ENCODE results near the gene CACNA2D4. TPM values are rescaled to one million over a fixed set of nuclear protein-coding genes. Genes with fewer than 3 reads are reported as not detected.
A peak's percentile ranks its signal among the peaks of the same experiment; 100 is the strongest.

Gene CACNA2D4
- total and polyA plus RNA-seq, 2 donors (not counting 1 experiment from before 2014, with no cell fraction given) = 0.68 to 0.99 TPM

DNA sequence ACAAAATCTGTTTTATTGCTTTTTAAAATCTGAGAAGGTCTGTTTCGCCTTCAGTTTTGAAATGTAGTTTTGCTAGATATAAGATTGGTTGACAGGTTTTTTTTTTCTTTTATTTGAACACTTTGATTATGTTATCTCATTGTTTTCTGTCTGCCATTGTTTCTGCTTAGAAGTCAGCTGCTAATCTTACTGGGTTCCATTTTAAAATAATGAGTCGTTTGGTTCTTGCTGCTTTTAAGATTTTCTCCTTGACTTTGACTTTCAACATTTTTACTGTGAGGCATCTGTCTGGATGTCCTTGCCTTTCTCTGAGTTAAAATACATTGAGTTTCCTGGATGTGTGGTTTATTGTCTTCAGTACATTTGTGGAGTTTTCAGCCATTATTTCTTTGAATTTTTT lies 170.8 kb downstream of the CACNA2D4 start:
- H3K79me2 ChIP-seq (ENCODE audit: control insufficient read depth, insufficient read depth, low read length) = peaks cover 6% of the 10 kb centered on the region
- H3K4me1 ChIP-seq (ENCODE audit: control insufficient read depth, extremely low read depth, insufficient read depth, low read length) = no peaks in the 10 kb centered on the region
- H3K27ac ChIP-seq (ENCODE audit: insufficient read depth, low read length) = no peak overlapping the region
- H3K4me2 ChIP-seq (ENCODE audit: extremely low read depth, insufficient read depth, low read length) = no peak overlapping the region
- H4K20me1 ChIP-seq (ENCODE audit: control insufficient read depth, extremely low read depth, insufficient read depth, low read length) = no peaks in the 10 kb centered on the region
- TF ChIP-seq EZH2 (IDR thresholded peaks at IDR 0.05; ENCODE audit: low read length, missing control alignments) = no peak
- TF ChIP-seq, protein P1, sequence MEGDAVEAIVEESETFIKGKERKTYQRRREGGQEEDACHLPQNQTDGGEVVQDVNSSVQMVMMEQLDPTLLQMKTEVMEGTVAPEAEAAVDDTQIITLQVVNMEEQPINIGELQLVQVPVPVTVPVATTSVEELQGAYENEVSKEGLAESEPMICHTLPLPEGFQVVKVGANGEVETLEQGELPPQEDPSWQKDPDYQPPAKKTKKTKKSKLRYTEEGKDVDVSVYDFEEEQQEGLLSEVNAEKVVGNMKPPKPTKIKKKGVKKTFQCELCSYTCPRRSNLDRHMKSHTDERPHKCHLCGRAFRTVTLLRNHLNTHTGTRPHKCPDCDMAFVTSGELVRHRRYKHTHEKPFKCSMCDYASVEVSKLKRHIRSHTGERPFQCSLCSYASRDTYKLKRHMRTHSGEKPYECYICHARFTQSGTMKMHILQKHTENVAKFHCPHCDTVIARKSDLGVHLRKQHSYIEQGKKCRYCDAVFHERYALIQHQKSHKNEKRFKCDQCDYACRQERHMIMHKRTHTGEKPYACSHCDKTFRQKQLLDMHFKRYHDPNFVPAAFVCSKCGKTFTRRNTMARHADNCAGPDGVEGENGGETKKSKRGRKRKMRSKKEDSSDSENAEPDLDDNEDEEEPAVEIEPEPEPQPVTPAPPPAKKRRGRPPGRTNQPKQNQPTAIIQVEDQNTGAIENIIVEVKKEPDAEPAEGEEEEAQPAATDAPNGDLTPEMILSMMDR (conservative IDR thresholded peaks at IDR 0.05 in 1 of 2, IDR thresholded peaks at IDR 0.05 in 1 of 2; ENCODE audit: low read depth in 1 of 2, low read length in 2 of 2) = no peak
- no peaks in the 10 kb centered on the region for H3K27me3 ChIP-seq (ENCODE audit: control insufficient read depth, insufficient read depth, low read length)
- no peak overlapping the region for H3K4me3 ChIP-seq (replicated peaks in 1 of 4; ENCODE audit: control extremely low read depth in 1 of 4, insufficient read depth in 1 of 4, low read depth in 3 of 4, low read length in 4 of 4)
- DNase-seq (ENCODE audit: low read depth in 2 of 2) = no peak
- no peak overlapping the region for H3K9ac ChIP-seq (ENCODE audit: insufficient read depth, low read length)
- H3K36me3 ChIP-seq (ENCODE audit: control insufficient read depth, insufficient read depth, low read length) = peaks cover 2% of the 10 kb centered on the region
- no peak overlapping the region for H2AFZ ChIP-seq (ENCODE audit: low read length)
- no peaks in the 10 kb centered on the region for H3K9me3 ChIP-seq (ENCODE audit: control insufficient read depth, insufficient read depth, low read depth, low read length)

DNA sequence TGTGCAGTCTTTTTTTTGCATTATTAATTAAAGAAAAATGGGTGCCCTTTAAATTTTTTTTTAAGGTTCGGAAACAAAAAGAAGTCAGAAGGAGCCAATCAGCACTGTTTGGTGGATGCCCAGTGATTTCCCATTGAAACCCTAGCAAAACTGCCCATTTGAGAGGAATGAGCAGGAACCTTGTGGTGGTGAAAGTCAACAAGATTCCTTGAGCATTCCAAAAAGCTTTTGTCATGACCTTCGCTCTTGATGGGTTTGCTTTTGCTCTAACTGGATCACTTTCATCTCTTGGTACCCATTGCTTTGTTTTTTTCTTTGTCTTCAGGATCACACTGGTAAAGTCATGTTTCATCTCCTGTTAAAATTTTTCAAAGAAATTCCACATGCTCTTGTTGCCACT lies 173.5 kb downstream of the CACNA2D4 start:
- Histone ChIP-seq H3K9me3 (ENCODE audit: control insufficient read depth, insufficient read depth, low read depth, low read length) (no peaks in the 10 kb centered on the region), H3K4me1 (ENCODE audit: control insufficient read depth, extremely low read depth, insufficient read depth, low read length) (peaks cover 3% of the 10 kb centered on the region), H3K79me2 (ENCODE audit: control insufficient read depth, insufficient read depth, low read length) (peaks cover 12% of the 10 kb centered on the region), H2AFZ (ENCODE audit: low read length) (no peak overlapping the region), H3K4me3 (replicated peaks in 1 of 4; ENCODE audit: control extremely low read depth in 1 of 4, insufficient read depth in 1 of 4, low read depth in 3 of 4, low read length in 4 of 4) (no peak overlapping the region), H3K9ac (ENCODE audit: insufficient read depth, low read length) (no peak overlapping the region), H3K27ac (ENCODE audit: insufficient read depth, low read length) (no peak overlapping the region), H3K36me3 (ENCODE audit: control insufficient read depth, insufficient read depth, low read length) (peaks cover 2% of the 10 kb centered on the region), H3K4me2 (ENCODE audit: extremely low read depth, insufficient read depth, low read length) (no peak overlapping the region), H3K27me3 (ENCODE audit: control insufficient read depth, insufficient read depth, low read length) (no peaks in the 10 kb centered on the region), H4K20me1 (ENCODE audit: control insufficient read depth, extremely low read depth, insufficient read depth, low read length) (no peaks in the 10 kb centered on the region)
- DNase-seq (ENCODE audit: low read depth in 2 of 2) = peak in 1 of 2 donors; percentile 55
- TF ChIP-seq, protein P1 (conservative IDR thresholded peaks at IDR 0.05 in 1 of 2, IDR thresholded peaks at IDR 0.05 in 1 of 2; ENCODE audit: low read depth in 1 of 2, low read length in 2 of 2) = no peak
- TF ChIP-seq EZH2 (IDR thresholded peaks at IDR 0.05; ENCODE audit: low read length, missing control alignments) = no peak

Other genes with a start within 250 kb of the CACNA2D4 start
- gene ADIPOR2, start 227.6 kb downstream of the CACNA2D4 start, total RNA-seq = 29.8 and 46.1 TPM in 2 replicates
- 33.5 and 43.1 TPM in 2 replicates for gene ADIPOR2, start 227.6 kb downstream of the CACNA2D4 start, polyA plus RNA-seq
- gene LRTM2, start 98.1 kb downstream of the CACNA2D4 start, total RNA-seq = not detected in 2 replicates
- not detected in 2 replicates for gene LRTM2, start 98.1 kb downstream of the CACNA2D4 start, polyA plus RNA-seq
- 10.4 and 11.3 TPM in 2 replicates for gene DCP1B, start 85.8 kb upstream of the CACNA2D4 start, total RNA-seq
- 19.4 and 24.0 TPM in 2 replicates for gene DCP1B, start 85.8 kb upstream of the CACNA2D4 start, polyA plus RNA-seq
- 7.4 and 11.4 TPM in 2 replicates for gene CACNA1C, start 134.3 kb upstream of the CACNA2D4 start, total RNA-seq
- 5.4 and 7.6 TPM in 2 replicates for gene CACNA1C, start 134.3 kb upstream of the CACNA2D4 start, polyA plus RNA-seq